Islet of Langerhans (tissue), 1 donor: ENCODE data around the gene VAMP2.
A peak's percentile ranks its signal among the peaks of the same experiment; 100 is the strongest.

ENCODE experiments used
- FAIRE-seq: peaks from one replicate; lab custom pipeline; 2011; peaks lifted over from hg19 to GRCh38; lab: Jason Lieb, UNC

The VAMP2 gene

GRCh38 chr17:8122924-8123694, 39.6 kb downstream of the VAMP2 start:
- no peak for FAIRE-seq

- no peak for FAIRE-seq
Measured at GRCh38 chr17:8122422-8122923, 40.3 kb downstream of the VAMP2 start.

- no peak for FAIRE-seq
Measured at GRCh38 chr17:8121681-8122421, 40.9 kb downstream of the VAMP2 start.

- FAIRE-seq, result no peak
Measured at GRCh38 chr17:8121407-8121680, 41.4 kb downstream of the VAMP2 start.

- FAIRE-seq, result no peak
Measured at GRCh38 chr17:8120520-8121406, 42.0 kb downstream of the VAMP2 start.

GRCh38 chr17:8119581-8120519, 42.9 kb downstream of the VAMP2 start:
- FAIRE-seq, result peak; percentile 95

- FAIRE-seq, result peak; percentile 71
Measured at GRCh38 chr17:8118769-8119580, 43.8 kb downstream of the VAMP2 start.

GRCh38 chr17:8117980-8118768, 44.6 kb downstream of the VAMP2 start, which contains the start of gene ALOXE3:
ALOXE3 (minus strand) TSS chr17:8118514; CDS start chr17:8117990, 524 bp downstream.
- FAIRE-seq, result no peak

- no peak for FAIRE-seq
Measured at GRCh38 chr17:8117367-8117979, 45.3 kb downstream of the VAMP2 start.

- FAIRE-seq, result no peak
Measured at GRCh38 chr17:8116776-8117175, 46.0 kb downstream of the VAMP2 start.

GRCh38 chr17:8110907-8111306, 51.8 kb downstream of the VAMP2 start:
- no peak for FAIRE-seq

- no peak for FAIRE-seq
Measured at GRCh38 chr17:8110456-8110804, 52.3 kb downstream of the VAMP2 start.

GRCh38 chr17:8109661-8110455, 52.9 kb downstream of the VAMP2 start:
- no peak for FAIRE-seq
